ENCODE results near the gene CES4A. TPM values are rescaled to one million over a fixed set of nuclear protein-coding genes. Genes with fewer than 3 reads are reported as not detected.

Gene CES4A
- total and polyA plus RNA-seq, 2 experiments from 2014 or later, result 11.8 to 12.3 TPM

- peaks cover 22% of the 10 kb centered on the region for H3K4me1 ChIP-seq (ENCODE audit: insufficient read depth)
- 100% methylated on average over 1 of the region's 1 CpG for WGBS (ENCODE audit: low lambda C conversion rate, missing lambda C conversion rate)
- H3K27me3 ChIP-seq, result no peaks in the 10 kb centered on the region
- TF ChIP-seq CTCF (IDR thresholded peaks at IDR 0.05; ENCODE audit: poor library complexity) (no peak), EZH2 (IDR thresholded peaks at IDR 0.05; ENCODE audit: borderline replicate concordance) (no peak), EZH2phosphoT487 (IDR thresholded peaks at IDR 0.05; ENCODE audit: low read depth, severe bottlenecking, unreplicated experiment) (no peak)
- no peak overlapping the region for H3K4me2 ChIP-seq
- no peak overlapping the region for H3K4me3 ChIP-seq
- H3K9me3 ChIP-seq (ENCODE audit: low read depth), result no peaks in the 10 kb centered on the region
- no peaks in the 10 kb centered on the region for H3K9me2 ChIP-seq (replicated peaks; ENCODE audit: insufficient read depth)
- no peaks in the 10 kb centered on the region for H3K36me3 ChIP-seq (replicated peaks; ENCODE audit: insufficient read depth, low read depth)
- no peak overlapping the region for H3K27ac ChIP-seq
- no peak overlapping the region for H2AFZ ChIP-seq
- no peak for DNase-seq (ENCODE audit: low spot score)
- H4K20me1 ChIP-seq (ENCODE audit: insufficient read depth, poor library complexity, severe bottlenecking), result no peaks in the 10 kb centered on the region
- no peaks in the 10 kb centered on the region for H3K79me2 ChIP-seq
Observed at GRCh38 chr16:67023689-67024088, 35.3 kb downstream of the CES4A start.

DNA sequence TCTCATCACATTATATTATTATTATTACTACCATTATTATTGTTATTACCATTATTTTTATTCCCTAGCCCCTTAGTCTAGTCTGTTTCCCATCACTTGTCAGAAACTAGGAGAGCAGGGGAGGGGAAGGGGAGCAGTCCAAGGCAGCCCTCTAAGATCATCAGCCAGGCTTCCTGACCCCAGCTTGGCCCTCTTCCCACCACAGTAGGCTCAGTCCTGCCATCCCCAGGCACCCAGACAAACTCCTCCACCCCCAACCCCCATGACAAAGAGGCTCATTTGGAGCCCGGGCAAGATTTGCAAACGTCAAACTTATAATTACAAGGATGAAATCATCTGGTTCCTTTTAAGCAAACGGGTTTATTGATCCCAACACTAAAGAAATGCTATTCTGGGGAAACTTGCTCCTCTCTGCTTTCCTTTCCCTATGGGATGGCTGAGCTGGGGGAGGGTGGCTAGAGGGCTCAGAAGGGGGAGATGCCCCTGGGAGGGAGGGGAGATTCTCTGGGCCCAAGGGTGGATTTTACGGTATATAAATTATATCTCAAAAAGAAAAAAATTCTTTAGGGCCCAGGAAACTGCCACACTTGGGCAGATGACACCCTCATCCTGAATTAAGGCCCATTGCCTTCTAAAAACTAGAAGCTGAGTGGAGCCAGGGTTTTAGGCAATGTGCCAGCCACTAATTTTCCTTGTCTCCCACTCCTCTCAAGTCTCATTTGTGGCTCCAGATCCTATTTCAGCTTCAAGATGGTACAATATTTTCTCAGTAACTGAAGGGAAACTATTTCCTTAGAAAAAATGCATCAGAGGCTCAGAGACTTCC lies 36.2 kb downstream of the CES4A start:
- Histone ChIP-seq H3K4me2 (peak overlapping the region; percentile 21), H4K20me1 (ENCODE audit: insufficient read depth, poor library complexity, severe bottlenecking) (no peaks in the 10 kb centered on the region)

GRCh38 chr16:67025210-67025550 lies 36.8 kb downstream of the CES4A start:
- Histone ChIP-seq H3K4me1 (ENCODE audit: insufficient read depth) (peaks cover 23% of the 10 kb centered on the region), H3K9me2 (replicated peaks; ENCODE audit: insufficient read depth) (no peaks in the 10 kb centered on the region), H3K9me3 (ENCODE audit: low read depth) (no peaks in the 10 kb centered on the region), H3K27me3 (no peaks in the 10 kb centered on the region), H3K79me2 (peaks cover 4% of the 10 kb centered on the region), H2AFZ (no peak overlapping the region), H3K4me2 (peak overlapping the region; percentile 21), H3K36me3 (replicated peaks; ENCODE audit: insufficient read depth, low read depth) (no peaks in the 10 kb centered on the region), H4K20me1 (ENCODE audit: insufficient read depth, poor library complexity, severe bottlenecking) (peaks cover 3% of the 10 kb centered on the region), H3K4me3 (no peak overlapping the region), H3K27ac (peak overlapping the region; percentile 59)
- TF ChIP-seq CTCF (IDR thresholded peaks at IDR 0.05; ENCODE audit: poor library complexity), result no peak
- no peak for TF ChIP-seq EZH2 (IDR thresholded peaks at IDR 0.05; ENCODE audit: borderline replicate concordance)
- no peak for TF ChIP-seq EZH2phosphoT487 (IDR thresholded peaks at IDR 0.05; ENCODE audit: low read depth, severe bottlenecking, unreplicated experiment)
- DNase-seq (ENCODE audit: low spot score), result no peak

More for the DNA sequence above, 36.2 kb downstream of the CES4A start:
- Histone ChIP-seq H3K27me3 (no peaks in the 10 kb centered on the region), H3K79me2 (no peaks in the 10 kb centered on the region), H3K9me3 (ENCODE audit: low read depth) (no peaks in the 10 kb centered on the region), H3K4me3 (no peak overlapping the region), H3K4me1 (ENCODE audit: insufficient read depth) (peaks cover 22% of the 10 kb centered on the region), H2AFZ (no peak overlapping the region), H3K36me3 (replicated peaks; ENCODE audit: insufficient read depth, low read depth) (no peaks in the 10 kb centered on the region), H3K9me2 (replicated peaks; ENCODE audit: insufficient read depth) (no peaks in the 10 kb centered on the region), H3K27ac (peak overlapping the region; percentile 59)
- TF ChIP-seq EZH2phosphoT487 (IDR thresholded peaks at IDR 0.05; ENCODE audit: low read depth, severe bottlenecking, unreplicated experiment), result no peak
- no peak for TF ChIP-seq EZH2 (IDR thresholded peaks at IDR 0.05; ENCODE audit: borderline replicate concordance)
- TF ChIP-seq CTCF (IDR thresholded peaks at IDR 0.05; ENCODE audit: poor library complexity), result no peak
- DNase-seq (ENCODE audit: low spot score), result no peak
- 49% methylated on average over 4 of the region's 4 CpGs for WGBS (ENCODE audit: low lambda C conversion rate, missing lambda C conversion rate)
